A549 (cell line): ENCODE measurements around the gene ANO6. TPM values are rescaled to one million over a fixed set of nuclear protein-coding genes. Genes with fewer than 3 reads are reported as not detected.

Source experiments
- ATAC-seq, 2 experiments: fragments of 200-7000 bp in 1 of 2; fragments of >200 bp in 1 of 2; cut with Nextera tagmentation in 1 of 2; cut with Tn5 transposase in 1 of 2; 3 replicates each; pipeline versions ENCODE4 v1.8.0 to v1.9.1; 2018 to 2020; ENCODE audit warnings: mild to moderate bottlenecking in 1 of 2, moderate library complexity in 1 of 2
- CTCF ChIA-PET: fragments of 300-600 bp; sonication (Branson Sonifier 250); formaldehyde crosslinking; extraction: SDS; loops from one replicate; lab custom pipeline; 2021; ENCODE audit warnings: antibody characterized with exemption, inconsistent platforms; lab: Yijun Ruan, JAX
- POLR2A ChIA-PET: fragments of 350-600 bp; formaldehyde crosslinking; extraction: SDS; loops from one replicate; lab custom pipeline; 2021; ENCODE audit warnings: antibody characterized with exemption, inconsistent platforms; lab: Yijun Ruan, JAX
- DNase-seq, 2 experiments: peaks; one replicate each; pipeline versions ENCODE4 v3.0.0 to v3.0.0-alpha.2; 2011 to 2016; ENCODE audit warnings: low read depth in 1 of 2, low spot score in 1 of 2
- FAIRE-seq: peaks from 2 replicates; lab custom pipeline; 2011; peaks lifted over from hg19 to GRCh38; lab: Jason Lieb, UNC
- H3K27ac ChIP-seq, 2 experiments: fragments of >200 bp; sonication (Bioruptor Twin); formaldehyde crosslinking; 3 replicates each; pipeline ENCODE4 v1.5.1; 2016 to 2017
- H3K4me1 ChIP-seq: fragments of >200 bp; sonication (Bioruptor Twin); formaldehyde crosslinking; 3 replicates; pipeline ENCODE4 v1.6.1; 2016
- H3K4me2 ChIP-seq: fragments of >200 bp; sonication (Bioruptor Twin); formaldehyde crosslinking; 3 replicates; pipeline ENCODE4 v1.6.1; 2016
- H3K4me3 ChIP-seq: fragments of >200 bp; sonication (Bioruptor Twin); formaldehyde crosslinking; 3 replicates; pipeline ENCODE4 v1.5.1; 2016
- H3K9me3 ChIP-seq: fragments of >200 bp; sonication (Bioruptor Twin); formaldehyde crosslinking; 3 replicates; pipeline ENCODE4 v1.6.1; 2016
- BHLHE40 ChIP-seq: IDR thresholded peaks from 2 replicates; pipeline ENCODE4 v1.6.1; 2012; ENCODE audit warnings: low read depth, low read length, inconsistent platforms
- CBX2 ChIP-seq: fragments of 200-600 bp; sonication (generic); IDR thresholded peaks from 2 replicates; pipeline ENCODE4 v1.6.1; 2016; ENCODE audit warnings: low read depth, mild to moderate bottlenecking, borderline replicate concordance
- CHD2 ChIP-seq: fragments of 150-350 bp; IDR thresholded peaks from 2 replicates; pipeline ENCODE4 v1.6.1; 2014; ENCODE audit warnings: low read length; ENCODE audit not compliant: partially characterized antibody
- EP300 ChIP-seq, 2 experiments: fragments of >200 bp; sonication (Bioruptor Twin); formaldehyde crosslinking; IDR thresholded peaks; 2 replicates in 1 of 2; 3 replicates in 1 of 2; pipeline ENCODE4 v1.6.1; 2016 to 2017
- FOSB ChIP-seq: fragments of 250-450 bp; sonication (Bioruptor Pico); IDR thresholded peaks from 2 replicates; pipeline ENCODE4 v1.5.0; 2020; ENCODE audit warnings: mild to moderate bottlenecking, moderate library complexity
- FOXS1 ChIP-seq: fragments of 250-450 bp; sonication (Bioruptor Pico); IDR thresholded peaks from 2 replicates; pipeline ENCODE4 v1.5.0; 2020; ENCODE audit warnings: mild to moderate bottlenecking, moderate library complexity
- GATA3 ChIP-seq: IDR thresholded peaks from 2 replicates; pipeline ENCODE4 v1.6.1; 2012; ENCODE audit warnings: borderline replicate concordance
- HDAC2 ChIP-seq: fragments of 200-600 bp; sonication (generic); IDR thresholded peaks from 2 replicates; pipeline ENCODE4 v1.6.1; 2016
- HEYL ChIP-seq: fragments of 250-450 bp; sonication (Bioruptor Pico); IDR thresholded peaks from 2 replicates; pipeline ENCODE4 v1.8.0; 2021; ENCODE audit warnings: mild to moderate bottlenecking, moderate library complexity
- JUNB ChIP-seq: fragments of >200 bp; sonication (Bioruptor Twin); formaldehyde crosslinking; IDR thresholded peaks from 2 replicates; pipeline ENCODE4 v1.6.1; 2016
- KDM1A ChIP-seq: fragments of 200-600 bp; sonication (generic); IDR thresholded peaks from 2 replicates; pipeline ENCODE4 v1.6.1; 2016; ENCODE audit warnings: low read depth, mild to moderate bottlenecking
- KDM5A ChIP-seq: fragments of 200-600 bp; sonication (generic); IDR thresholded peaks from 2 replicates; pipeline ENCODE4 v1.6.1; 2016; ENCODE audit warnings: antibody characterized with exemption, mild to moderate bottlenecking
- MAZ ChIP-seq: fragments of 150-350 bp; IDR thresholded peaks from 2 replicates; pipeline ENCODE4 v1.6.1; 2014; ENCODE audit warnings: antibody characterized with exemption, low read depth, low read length, borderline replicate concordance
- MYC ChIP-seq: IDR thresholded peaks from 2 replicates; pipeline ENCODE4 v1.6.1; 2012; ENCODE audit warnings: mild to moderate bottlenecking, inconsistent platforms, low read length, improper control_type of control experiment, borderline replicate concordance
- NPAS2 ChIP-seq: fragments of 250-450 bp; sonication (Bioruptor Pico); IDR thresholded peaks from 2 replicates; pipeline ENCODE4 v1.8.0; 2022; ENCODE audit warnings: mild to moderate bottlenecking, moderate library complexity, borderline replicate concordance
- NR3C1 ChIP-seq: fragments of >200 bp; sonication (Bioruptor Twin); formaldehyde crosslinking; IDR thresholded peaks from 3 replicates; pipeline ENCODE4 v1.6.1; 2017
- RAD21 ChIP-seq, 2 experiments: fragments of >200 bp in 1 of 2; sonication (Bioruptor Twin) in 1 of 2; formaldehyde crosslinking in 1 of 2; IDR thresholded peaks in 1 of 2; conservative IDR thresholded peaks in 1 of 2; 2 replicates in 1 of 2; 3 replicates in 1 of 2; pipeline ENCODE4 v1.6.1; 2012 to 2018; ENCODE audit warnings: inconsistent platforms in 1 of 2
- RARB ChIP-seq: fragments of 250-450 bp; sonication (Bioruptor Pico); IDR thresholded peaks from 2 replicates; pipeline ENCODE4 v1.8.0; 2021; ENCODE audit warnings: mild to moderate bottlenecking, moderate library complexity
- RCOR1 ChIP-seq: fragments of 150-350 bp; IDR thresholded peaks from 2 replicates; pipeline ENCODE4 v1.6.1; 2014; ENCODE audit warnings: antibody characterized with exemption, low read length, low read depth
- SMC3 ChIP-seq: fragments of >200 bp; sonication (Bioruptor Twin); formaldehyde crosslinking; IDR thresholded peaks from 3 replicates; pipeline ENCODE4 v1.6.1; 2018; ENCODE audit warnings: inconsistent platforms
- SREBF2 ChIP-seq: fragments of 450-650 bp; IDR thresholded peaks from 2 replicates; pipeline ENCODE4 v1.6.1; 2014; ENCODE audit warnings: mild to moderate bottlenecking, moderate library complexity
- TP53 ChIP-seq: fragments of 250-450 bp; sonication (Bioruptor Pico); IDR thresholded peaks from 2 replicates; pipeline ENCODE4 v1.5.0; 2021; ENCODE audit warnings: mild to moderate bottlenecking, moderate library complexity
- ZC3H11A ChIP-seq: fragments of 450-650 bp; IDR thresholded peaks from 2 replicates; pipeline ENCODE4 v1.6.1; 2014; ENCODE audit warnings: antibody characterized with exemption, mild to moderate bottlenecking
- WGBS: methylation state at CpG from one replicate; pipeline ENCODE4 v1.1.6; 2017; ENCODE audit errors: missing lambda C conversion rate; 5-methylcytosine and 5-hydroxymethylcytosine counted together
- polyA plus RNA-seq, 4 experiments: library from polyadenylated mRNA; depleted of rRNA in 3 of 4; stranded (reverse); fragments of >200 nt; fragmentation: RNase III in 1 of 4; extraction: RNeasy Plus Mini Kit Qiagen cat#74134 plus additional on column Dnase treatment in 1 of 4; gene quantifications; 2 replicates in 3 of 4; 3 replicates in 1 of 4; pipeline ENCODE4 v1.2.3, GENCODE V29; 2011 to 2017
- TF ChIP-seq, protein P1 (sequence below): fragments of >200 bp; sonication (Bioruptor Twin); formaldehyde crosslinking; IDR thresholded peaks from 3 replicates; pipeline ENCODE4 v1.6.1; 2016
- TF ChIP-seq, protein P2 (sequence below): IDR thresholded peaks from 2 replicates; pipeline ENCODE4 v1.6.1; 2012; ENCODE audit warnings: low read depth, borderline replicate concordance
- TF ChIP-seq, protein P3 (sequence below): IDR thresholded peaks from 2 replicates; pipeline ENCODE4 v1.6.1; 2012
- TF ChIP-seq, protein P4 (sequence below): IDR thresholded peaks from 2 replicates; pipeline ENCODE4 v1.6.1; 2012
- TF ChIP-seq, protein P5 (sequence below): fragments of 450-650 bp; IDR thresholded peaks from 2 replicates; pipeline ENCODE4 v1.6.1; 2014; ENCODE audit warnings: antibody characterized with exemption
- TF ChIP-seq, protein P6 (sequence below): fragments of >200 bp; sonication (Bioruptor Twin); formaldehyde crosslinking; IDR thresholded peaks from 3 replicates; pipeline ENCODE4 v1.5.1; 2016

ANO6 gene
- polyA plus RNA-seq, 2 of the 4 experiments (the other 2 are of a cell fraction), result 41.7 to 80.0 TPM

DNA sequence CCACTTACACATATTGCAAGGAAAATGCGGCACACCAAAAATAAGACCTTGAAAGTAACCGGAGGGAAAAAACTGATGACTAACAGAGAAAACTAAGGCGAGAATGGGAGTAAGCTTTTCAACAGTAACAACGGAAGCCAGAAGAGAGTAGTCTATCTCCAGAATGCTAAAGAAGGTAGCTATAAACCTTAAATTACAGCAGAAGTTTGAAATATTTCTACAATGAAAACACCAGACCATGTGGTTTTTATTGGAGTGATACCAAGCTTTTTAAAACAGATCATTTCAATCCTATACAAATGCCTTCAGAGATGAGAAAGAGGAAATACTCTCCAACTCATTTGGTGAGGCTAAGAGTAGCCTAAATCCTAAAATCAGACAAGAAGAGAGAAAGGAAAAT, 209.5 kb downstream of the ANO6 start:
- ATAC-seq (no peak), DNase-seq (no peak), FAIRE-seq (no peak)
- no peaks in the 10 kb centered on the region for H3K4me1 ChIP-seq
- H3K9me3 ChIP-seq, result no peaks in the 10 kb centered on the region
- POLR2A ChIA-PET, result no interaction called here
- TF ChIP-seq RAD21 (conservative IDR thresholded peaks at IDR 0.05 in 1 of 2, IDR thresholded peaks at IDR 0.05 in 1 of 2), result no peak
- TF ChIP-seq FOSB (CRISPR knock-in tag), result no peak
- no peak for TF ChIP-seq JUNB
- TF ChIP-seq, protein P1, sequence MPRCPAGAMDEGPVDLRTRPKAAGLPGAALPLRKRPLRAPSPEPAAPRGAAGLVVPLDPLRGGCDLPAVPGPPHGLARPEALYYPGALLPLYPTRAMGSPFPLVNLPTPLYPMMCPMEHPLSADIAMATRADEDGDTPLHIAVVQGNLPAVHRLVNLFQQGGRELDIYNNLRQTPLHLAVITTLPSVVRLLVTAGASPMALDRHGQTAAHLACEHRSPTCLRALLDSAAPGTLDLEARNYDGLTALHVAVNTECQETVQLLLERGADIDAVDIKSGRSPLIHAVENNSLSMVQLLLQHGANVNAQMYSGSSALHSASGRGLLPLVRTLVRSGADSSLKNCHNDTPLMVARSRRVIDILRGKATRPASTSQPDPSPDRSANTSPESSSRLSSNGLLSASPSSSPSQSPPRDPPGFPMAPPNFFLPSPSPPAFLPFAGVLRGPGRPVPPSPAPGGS, result no peak
- no peak for TF ChIP-seq ZC3H11A
- no peak for TF ChIP-seq KDM1A
- TF ChIP-seq, protein P2, sequence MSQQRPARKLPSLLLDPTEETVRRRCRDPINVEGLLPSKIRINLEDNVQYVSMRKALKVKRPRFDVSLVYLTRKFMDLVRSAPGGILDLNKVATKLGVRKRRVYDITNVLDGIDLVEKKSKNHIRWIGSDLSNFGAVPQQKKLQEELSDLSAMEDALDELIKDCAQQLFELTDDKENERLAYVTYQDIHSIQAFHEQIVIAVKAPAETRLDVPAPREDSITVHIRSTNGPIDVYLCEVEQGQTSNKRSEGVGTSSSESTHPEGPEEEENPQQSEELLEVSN, result no peak
- no peak for TF ChIP-seq MAZ
- TF ChIP-seq TP53 (CRISPR knock-in tag), result no peak
- TF ChIP-seq, protein P3, sequence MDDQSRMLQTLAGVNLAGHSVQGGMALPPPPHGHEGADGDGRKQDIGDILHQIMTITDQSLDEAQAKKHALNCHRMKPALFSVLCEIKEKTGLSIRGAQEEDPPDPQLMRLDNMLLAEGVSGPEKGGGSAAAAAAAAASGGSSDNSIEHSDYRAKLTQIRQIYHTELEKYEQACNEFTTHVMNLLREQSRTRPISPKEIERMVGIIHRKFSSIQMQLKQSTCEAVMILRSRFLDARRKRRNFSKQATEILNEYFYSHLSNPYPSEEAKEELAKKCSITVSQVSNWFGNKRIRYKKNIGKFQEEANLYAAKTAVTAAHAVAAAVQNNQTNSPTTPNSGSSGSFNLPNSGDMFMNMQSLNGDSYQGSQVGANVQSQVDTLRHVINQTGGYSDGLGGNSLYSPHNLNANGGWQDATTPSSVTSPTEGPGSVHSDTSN, result no peak
- no peak for TF ChIP-seq KDM5A
- TF ChIP-seq SREBF2, result no peak
- no peak for TF ChIP-seq SMC3
- TF ChIP-seq BHLHE40, result no peak
- no peak for TF ChIP-seq RARB (CRISPR knock-in tag)
- TF ChIP-seq HEYL (CRISPR knock-in tag), result no peak
- TF ChIP-seq, protein P4, sequence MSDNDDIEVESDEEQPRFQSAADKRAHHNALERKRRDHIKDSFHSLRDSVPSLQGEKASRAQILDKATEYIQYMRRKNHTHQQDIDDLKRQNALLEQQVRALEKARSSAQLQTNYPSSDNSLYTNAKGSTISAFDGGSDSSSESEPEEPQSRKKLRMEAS, result no peak
- no peak for TF ChIP-seq HDAC2
- CTCF ChIA-PET, result no interaction called here
- no peak overlapping the region for H3K4me3 ChIP-seq
- H3K27ac ChIP-seq, result no peak overlapping the region
- no peak overlapping the region for H3K4me2 ChIP-seq
- WGBS, result 92% methylated on average over 4 of the region's 4 CpGs

DNA sequence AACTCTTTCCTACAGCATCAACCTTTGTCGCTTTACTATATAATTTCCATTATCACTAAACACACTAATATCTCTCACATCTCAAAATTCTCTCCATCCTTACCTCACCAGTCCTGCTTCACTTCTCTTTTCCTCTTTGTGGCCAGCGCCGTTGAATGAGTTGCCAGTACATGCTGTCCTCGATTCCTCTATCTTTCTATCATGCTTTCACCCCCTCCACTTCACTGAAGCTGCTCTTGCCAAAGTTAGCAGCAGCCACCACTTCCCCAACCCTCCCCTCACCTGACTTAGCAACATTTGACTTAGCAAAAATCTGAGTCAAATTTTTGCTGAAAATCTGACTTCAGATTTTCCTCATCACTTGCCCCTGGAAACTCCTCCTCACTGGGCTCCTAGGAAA, 210.4 kb downstream of the ANO6 start:
- FAIRE-seq (no peak), ATAC-seq (no peak), DNase-seq (no peak)
- 92% methylated on average over 4 of the region's 4 CpGs for WGBS
- Histone ChIP-seq H3K4me1 (no peaks in the 10 kb centered on the region), H3K27ac (no peak overlapping the region), H3K4me2 (no peak overlapping the region), H3K9me3 (no peaks in the 10 kb centered on the region), H3K4me3 (no peak overlapping the region)
- CTCF ChIA-PET, result no interaction called here
- POLR2A ChIA-PET, result no interaction called here
- no peak for TF ChIP-seq RARB (CRISPR knock-in tag)
- no peak for TF ChIP-seq CHD2
- TF ChIP-seq SREBF2, result no peak
- TF ChIP-seq EP300 (IDR thresholded peaks at IDR 0.05), result no peak
- no peak for TF ChIP-seq RCOR1
- no peak for TF ChIP-seq MAZ
- TF ChIP-seq MYC, result no peak
- TF ChIP-seq, protein P5, sequence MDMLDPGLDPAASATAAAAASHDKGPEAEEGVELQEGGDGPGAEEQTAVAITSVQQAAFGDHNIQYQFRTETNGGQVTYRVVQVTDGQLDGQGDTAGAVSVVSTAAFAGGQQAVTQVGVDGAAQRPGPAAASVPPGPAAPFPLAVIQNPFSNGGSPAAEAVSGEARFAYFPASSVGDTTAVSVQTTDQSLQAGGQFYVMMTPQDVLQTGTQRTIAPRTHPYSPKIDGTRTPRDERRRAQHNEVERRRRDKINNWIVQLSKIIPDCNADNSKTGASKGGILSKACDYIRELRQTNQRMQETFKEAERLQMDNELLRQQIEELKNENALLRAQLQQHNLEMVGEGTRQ, result no peak
- TF ChIP-seq FOXS1 (CRISPR knock-in tag), result no peak
- TF ChIP-seq, protein P6, sequence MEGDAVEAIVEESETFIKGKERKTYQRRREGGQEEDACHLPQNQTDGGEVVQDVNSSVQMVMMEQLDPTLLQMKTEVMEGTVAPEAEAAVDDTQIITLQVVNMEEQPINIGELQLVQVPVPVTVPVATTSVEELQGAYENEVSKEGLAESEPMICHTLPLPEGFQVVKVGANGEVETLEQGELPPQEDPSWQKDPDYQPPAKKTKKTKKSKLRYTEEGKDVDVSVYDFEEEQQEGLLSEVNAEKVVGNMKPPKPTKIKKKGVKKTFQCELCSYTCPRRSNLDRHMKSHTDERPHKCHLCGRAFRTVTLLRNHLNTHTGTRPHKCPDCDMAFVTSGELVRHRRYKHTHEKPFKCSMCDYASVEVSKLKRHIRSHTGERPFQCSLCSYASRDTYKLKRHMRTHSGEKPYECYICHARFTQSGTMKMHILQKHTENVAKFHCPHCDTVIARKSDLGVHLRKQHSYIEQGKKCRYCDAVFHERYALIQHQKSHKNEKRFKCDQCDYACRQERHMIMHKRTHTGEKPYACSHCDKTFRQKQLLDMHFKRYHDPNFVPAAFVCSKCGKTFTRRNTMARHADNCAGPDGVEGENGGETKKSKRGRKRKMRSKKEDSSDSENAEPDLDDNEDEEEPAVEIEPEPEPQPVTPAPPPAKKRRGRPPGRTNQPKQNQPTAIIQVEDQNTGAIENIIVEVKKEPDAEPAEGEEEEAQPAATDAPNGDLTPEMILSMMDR, result no peak
- TF ChIP-seq NPAS2 (CRISPR knock-in tag), result no peak
- no peak for TF ChIP-seq GATA3
- no peak for TF ChIP-seq JUNB
- TF ChIP-seq, protein P4, result no peak
- TF ChIP-seq NR3C1, result no peak
- TF ChIP-seq FOSB (CRISPR knock-in tag), result no peak
- TF ChIP-seq, protein P2, result no peak
- TF ChIP-seq, protein P3, result no peak
- TF ChIP-seq CBX2, result no peak
